Heart left ventricle (tissue), 16 donors: ENCODE measurements around the gene CCDC54. TPM values are rescaled to one million over a fixed set of nuclear protein-coding genes. Genes with fewer than 3 reads are reported as not detected.

Experiments
- ATAC-seq, 4 donors: fragments of 200-7000 bp; cut with Tn5 transposase; one replicate each; pipeline ENCODE4 v1.9.1; 2020 to 2022; ENCODE audit warnings: moderate library complexity in 4 of 4, mild to moderate bottlenecking in 3 of 4, moderate number of reproducible peaks in 1 of 4
- DNase-seq, 5 donors: peaks; one replicate each; pipeline ENCODE4 v3.0.0-alpha.2; 2020
- H3K27ac ChIP-seq, 12 donors: fragments of 200-600 bp; sonication (generic) in 4 of 12; one replicate each; pipeline versions ENCODE4 v1.5.0 to v1.8.0; 2016 to 2022; ENCODE audit warnings: mild to moderate bottlenecking in 2 of 12
- H3K27me3 ChIP-seq, 9 donors: fragments of 200-600 bp; sonication (generic) in 2 of 9; one replicate each; pipeline versions ENCODE4 v1.5.1 to v1.8.0; 2016 to 2022; ENCODE audit warnings: mild to moderate bottlenecking in 3 of 9
- H3K36me3 ChIP-seq, 9 donors: fragments of 200-600 bp; sonication (generic) in 2 of 9; one replicate each; pipeline versions ENCODE4 v1.5.0 to v1.8.0; 2018 to 2022; ENCODE audit warnings: mild to moderate bottlenecking in 2 of 9
- H3K4me1 ChIP-seq, 12 donors: fragments of 200-600 bp; sonication (generic) in 4 of 12; one replicate each; pipeline versions ENCODE4 v1.5.0 to v1.8.0; 2016 to 2022; ENCODE audit warnings: mild to moderate bottlenecking in 3 of 12
- H3K4me3 ChIP-seq, 12 donors: fragments of 200-600 bp; sonication (generic) in 4 of 12; one replicate each; pipeline versions ENCODE4 v1.5.0 to v1.8.0; 2017 to 2022; ENCODE audit warnings: mild to moderate bottlenecking in 9 of 12, moderate library complexity in 4 of 12
- H3K9me3 ChIP-seq, 12 donors: fragments of 200-600 bp; sonication (generic) in 4 of 12; one replicate each; pipeline versions ENCODE4 v1.5.0 to v1.8.0; 2016 to 2022; ENCODE audit warnings: mild to moderate bottlenecking in 1 of 12
- CTCF ChIP-seq, 12 donors: fragments of 200-600 bp; sonication (generic) in 4 of 12; IDR thresholded peaks; one replicate each; pipeline versions ENCODE4 v1.5.0 to v1.8.0; 2018 to 2022; ENCODE audit warnings: antibody characterized with exemption in 12 of 12, mild to moderate bottlenecking in 5 of 12
- POLR2A ChIP-seq, 2 donors: fragments of 450-650 bp; IDR thresholded peaks; one replicate each; pipeline ENCODE4 v1.6.1; 2017; ENCODE audit warnings: antibody characterized with exemption in 2 of 2, mild to moderate bottlenecking in 2 of 2, moderate library complexity in 2 of 2
- WGBS, 4 donors: extraction: QIAGEN DNeasy Blood & Tissue Kit in 2 of 4; methylation state at CpG; one replicate each; pipeline versions ENCODE4 v1.1.5 to v1.1.7; 2013 to 2018; 5-methylcytosine and 5-hydroxymethylcytosine counted together
- intact Hi-C, 10 donors: fragments of 100-400 bp; cut with DNase I; formaldehyde crosslinking; loops; one replicate each; pipeline versions ENCODE4 v1.11.1 to v1.14.2; 2022
- polyA plus RNA-seq, 2 donors: library from polyadenylated mRNA; stranded (reverse); fragments of 200-250 nt; gene quantifications; one replicate each; pipeline ENCODE4 v1.2.3, GENCODE V29; 2013
- total RNA-seq, 9 donors: library from RNA; depleted of rRNA in 2 of 9; stranded (reverse); fragments of >200 nt in 2 of 9; fragmentation: NEBNext Ultra II Directional in 3 of 9; extraction: Animal tissue kit (Norgen Biotek cat#: 25700) in 3 of 9; gene quantifications; one replicate each; pipeline versions ENCODE4 v1.1.0 to v1.2.4, GENCODE V29; 2016 to 2023
- donor health status: ischemic (EF 13 %, LVEDD 7.1; RV severe dilation, severe dysfunction).
- donor health status: healthy with polysubstance abuse.
- donor health status: DM: no; HTN: yes; CAD: no.
- donor health status: DM: no; HTN: no; CAD: no.
- donor health status: ischemic (EF 25% LVEDD 6.9; RV normal size, moderate dysfunction).
- donor health status: ischemic (EF 25% LVEDD 5.7; RV mildly dilated, moderate dysfunction).
- donor health status: healthy.
- donor health status: DM: yes; HTN: yes; CAD: no.
- donor health status: ischemic (EF 35%, LVEDD 5.7; RV mildly dilated, moderate dysfunction).
- donor health status: nonischemic (EF 11% LVEDD 7.7; RV severe dilation, severe dysfunction).
- donor health status: DM: yes; HTN: yes; CAD: no.
- donor health status: PGD.
- donor health status: ischemic (EF 29% LVEDD 5.4; RV normal size, mild dysfunction).
- donor health status: nonischemic (EF 23%, LVEDD 6.1; RV moderate dilation, normal function).

Gene CCDC54
- total and polyA plus RNA-seq, 11 donors: not detected

DNA sequence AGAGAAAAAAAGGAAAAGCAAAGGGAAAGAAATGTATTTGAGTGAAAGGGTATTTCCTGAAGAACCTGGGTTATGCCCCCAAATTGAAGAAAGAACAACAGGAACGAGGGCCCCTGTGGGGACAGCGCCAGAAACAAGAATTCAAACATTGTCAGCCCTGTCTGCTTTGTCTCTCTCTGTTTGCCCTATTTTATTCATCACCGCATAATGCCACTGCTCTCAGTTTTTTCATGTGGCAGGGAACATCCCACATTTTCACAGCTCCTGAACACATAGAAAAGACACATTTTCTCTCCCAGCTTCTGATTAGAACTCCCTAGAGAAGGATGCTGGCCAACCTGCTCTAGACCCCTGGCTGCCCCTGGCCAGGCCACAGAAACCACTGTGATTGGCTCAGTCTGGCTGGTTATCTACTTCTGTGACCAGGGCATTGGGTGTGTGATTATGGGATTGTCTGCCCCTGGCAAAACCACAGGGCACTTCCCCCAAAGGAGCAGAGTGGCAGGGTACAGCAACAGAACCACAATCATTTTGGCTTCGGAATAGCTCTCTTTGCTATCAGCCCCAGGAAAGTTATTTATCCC lies 31.3 kb upstream of the CCDC54 start:
- no peak overlapping the region for H3K4me3 ChIP-seq
- intact Hi-C loops: no loop called here
- ATAC-seq (no peak), DNase-seq (no peak)
- no peak for TF ChIP-seq POLR2A (IDR thresholded peaks at IDR 0.05)
- TF ChIP-seq CTCF (IDR thresholded peaks at IDR 0.05): no peak
- no peak overlapping the region for H3K27ac ChIP-seq
- WGBS, 4 donors: 67 to 79% (median 70%) methylated on average over 4 of the region's 4 CpGs
- peaks cover 0 to 7% (median 0%) of the 10 kb centered on the region in 12 donors for H3K9me3 ChIP-seq
- H3K27me3 ChIP-seq: no peaks in the 10 kb centered on the region
- no peaks in the 10 kb centered on the region for H3K4me1 ChIP-seq
- no peaks in the 10 kb centered on the region for H3K36me3 ChIP-seq

DNA sequence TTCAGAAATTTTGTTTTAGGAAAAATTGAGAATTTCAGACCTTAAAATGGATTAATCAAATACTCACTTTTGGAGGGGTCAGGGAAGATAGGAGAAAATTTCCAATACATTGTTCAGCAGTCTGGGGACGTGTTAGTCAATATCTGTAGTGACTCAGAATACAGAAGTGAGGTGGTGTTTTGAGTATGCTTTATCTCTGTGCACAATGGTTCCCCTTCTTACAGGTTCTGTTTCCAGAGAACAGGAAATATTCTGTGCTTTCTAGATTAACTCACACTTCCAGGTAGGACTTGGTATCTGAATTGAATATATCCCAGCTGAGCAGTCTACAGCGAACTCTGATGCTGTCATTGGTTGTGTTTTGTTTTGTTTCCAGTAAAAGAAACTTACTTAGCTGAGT lies 30.7 kb upstream of the CCDC54 start:
- Histone ChIP-seq H3K27ac (no peak overlapping the region), H3K4me3 (no peak overlapping the region), H3K36me3 (no peaks in the 10 kb centered on the region), H3K27me3 (no peaks in the 10 kb centered on the region), H3K9me3 (peaks cover 0 to 7% (median 0%) of the 10 kb centered on the region in 12 donors), H3K4me1 (no peaks in the 10 kb centered on the region)
- WGBS, 4 donors: 56 to 67% (median 59%) methylated on average over 2 of the region's 2 CpGs
- intact Hi-C loops: no loop called here
- no peak for TF ChIP-seq CTCF (IDR thresholded peaks at IDR 0.05)
- no peak for TF ChIP-seq POLR2A (IDR thresholded peaks at IDR 0.05)
- ATAC-seq (no peak), DNase-seq (no peak)

DNA sequence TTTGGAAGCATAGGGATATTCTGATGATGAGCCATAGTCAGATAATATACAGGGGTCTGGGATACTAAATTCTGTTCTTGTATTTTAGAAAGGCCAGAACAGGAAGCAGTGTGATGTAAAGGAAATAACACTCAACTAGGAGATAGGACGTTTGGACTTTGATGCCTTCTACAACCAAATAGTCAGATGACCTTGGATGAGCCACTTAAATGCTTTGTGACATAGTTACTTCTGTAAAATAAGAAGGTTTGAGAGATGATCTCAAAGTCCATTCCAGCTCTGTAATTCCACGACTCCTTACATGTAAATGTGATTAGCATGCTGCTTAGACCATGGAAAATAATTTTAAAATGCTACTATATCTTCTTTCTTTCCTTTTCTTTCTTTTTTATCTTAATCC lies 29.5 kb upstream of the CCDC54 start:
- ATAC-seq: no peak
- H3K36me3 ChIP-seq: no peaks in the 10 kb centered on the region
- H3K4me3 ChIP-seq: no peak overlapping the region
- no peak for TF ChIP-seq POLR2A (IDR thresholded peaks at IDR 0.05)
- no peak for TF ChIP-seq CTCF (IDR thresholded peaks at IDR 0.05)
- WGBS, 4 donors: 29 to 39% (median 36%) methylated on average over 2 of the region's 2 CpGs
- no peak overlapping the region for H3K27ac ChIP-seq
- H3K27me3 ChIP-seq: no peaks in the 10 kb centered on the region
- H3K9me3 ChIP-seq: peaks cover 0 to 7% (median 0%) of the 10 kb centered on the region in 12 donors
- intact Hi-C loops: no loop called here
- DNase-seq: no peak
- H3K4me1 ChIP-seq: no peaks in the 10 kb centered on the region

- 79 to 91% (median 90%) methylated on average over 2 of the region's 2 CpGs for WGBS, 4 donors
- no peak for ATAC-seq
- TF ChIP-seq CTCF (IDR thresholded peaks at IDR 0.05) (no peak), POLR2A (IDR thresholded peaks at IDR 0.05) (no peak)
- Histone ChIP-seq H3K4me3 (no peak overlapping the region), H3K27me3 (no peaks in the 10 kb centered on the region), H3K36me3 (no peaks in the 10 kb centered on the region), H3K4me1 (no peaks in the 10 kb centered on the region), H3K27ac (no peak overlapping the region), H3K9me3 (no peaks in the 10 kb centered on the region)
- intact Hi-C loops: loop anchor here in 1 of 10 donors (10.0 kb wide), 1 partner anchor 82 kb away; no protein-coding TSS in a partner anchor
- no peak for DNase-seq
These were observed 20.5 kb upstream of the CCDC54 start for GRCh38 chr3:107356706-107357105.
